CD14-positive monocyte (primary cell): ENCODE results near the gene PACSIN2. TPM values are rescaled to one million over a fixed set of nuclear protein-coding genes. Genes with fewer than 3 reads are reported as not detected.

ENCODE experiments used
- DNase-seq, 3 donors: peaks; one replicate each; pipeline ENCODE4 v3.0.0-alpha.2; 2011 to 2022
- H2AFZ ChIP-seq: 2 replicates; pipeline ENCODE4 v1.6.0; 2012; ENCODE audit warnings: mild to moderate bottlenecking, low read depth, low read length, inconsistent platforms; ENCODE audit not compliant: insufficient read depth, poor library complexity, severe bottlenecking
- H3K27ac ChIP-seq, 2 donors: 1 replicate in 1 of 2; 2 replicates in 1 of 2; pipeline ENCODE4 v1.5.1; 2012 to 2013; ENCODE audit warnings: low read length in 2 of 2, control low read depth in 1 of 2, inconsistent platforms in 1 of 2, low read depth in 1 of 2, mild to moderate bottlenecking in 1 of 2
- H3K27me3 ChIP-seq, 2 donors: one replicate each; pipeline versions ENCODE4 v1.6.0 to v1.6.1; 2011 to 2013; ENCODE audit warnings: low read length in 2 of 2; ENCODE audit not compliant: control insufficient read depth in 2 of 2, insufficient read depth in 2 of 2
- H3K36me3 ChIP-seq, 2 donors: replicated peaks in 1 of 2; 1 replicate in 1 of 2; 2 replicates in 1 of 2; pipeline versions ENCODE4 v1.5.1 to v1.6.1; 2012 to 2013; ENCODE audit warnings: low read length in 2 of 2, control low read depth in 1 of 2, inconsistent platforms in 1 of 2, mild to moderate bottlenecking in 1 of 2; ENCODE audit not compliant: insufficient read depth in 2 of 2, control insufficient read depth in 1 of 2
- H3K4me1 ChIP-seq, 2 donors: 1 replicate in 1 of 2; 2 replicates in 1 of 2; pipeline versions ENCODE4 v1.5.1 to v1.6.1; 2012 to 2013; ENCODE audit warnings: low read length in 2 of 2, control low read depth in 1 of 2, inconsistent platforms in 1 of 2, mild to moderate bottlenecking in 1 of 2, moderate library complexity in 1 of 2; ENCODE audit not compliant: insufficient read depth in 2 of 2, control insufficient read depth in 1 of 2
- H3K4me2 ChIP-seq: replicated peaks from 2 replicates; pipeline ENCODE3; 2012; ENCODE audit warnings: low read length, moderate library complexity, mild to moderate bottlenecking; ENCODE audit not compliant: poor library complexity, severe bottlenecking; ENCODE audit errors: extremely low read depth
- H3K4me3 ChIP-seq, 3 experiments: fragments of 200-600 bp in 1 of 3; sonication (generic) in 1 of 3; replicated peaks in 1 of 3; 1 replicate in 2 of 3; 2 replicates in 1 of 3; pipeline ENCODE4 v1.5.1; 2011 to 2013; ENCODE audit warnings: low read length in 3 of 3, mild to moderate bottlenecking in 3 of 3, control low read depth in 2 of 3, low read depth in 2 of 3, inconsistent platforms in 1 of 3, moderate library complexity in 1 of 3
- H3K79me2 ChIP-seq: 2 replicates; pipeline ENCODE4 v1.6.0; 2012; ENCODE audit warnings: mild to moderate bottlenecking, control low read depth, inconsistent platforms, low read length, moderate library complexity; ENCODE audit not compliant: insufficient read depth
- H3K9ac ChIP-seq: 2 replicates; pipeline ENCODE4 v1.6.0; 2017; ENCODE audit warnings: low read length, mild to moderate bottlenecking; ENCODE audit not compliant: insufficient read depth, poor library complexity, severe bottlenecking
- H3K9me3 ChIP-seq, 2 donors: replicated peaks in 1 of 2; 1 replicate in 1 of 2; 2 replicates in 1 of 2; pipeline versions ENCODE4 v1.5.1 to v1.6.1; 2012 to 2013; ENCODE audit warnings: low read length in 2 of 2, control low read depth in 1 of 2; ENCODE audit not compliant: control insufficient read depth in 1 of 2, insufficient read depth in 1 of 2
- H4K20me1 ChIP-seq: 2 replicates; pipeline ENCODE4 v1.6.0; 2012; ENCODE audit warnings: mild to moderate bottlenecking, low read length, control low read depth, moderate library complexity; ENCODE audit not compliant: insufficient read depth
- H3K27ac Mint-ChIP-seq, 7 donors: one replicate each; pipeline ENCODE4 v1.8.0; 2020; ENCODE audit warnings: mild to moderate bottlenecking in 7 of 7, mixed read lengths in 7 of 7, moderate library complexity in 6 of 7, inconsistent platforms in 2 of 7
- H3K27me3 Mint-ChIP-seq, 3 donors: one replicate each; pipeline ENCODE4 v1.8.0; 2021 to 2022; ENCODE audit warnings: low read depth in 3 of 3, mild to moderate bottlenecking in 3 of 3, mixed read lengths in 3 of 3, moderate library complexity in 3 of 3, inconsistent platforms in 1 of 3
- H3K36me3 Mint-ChIP-seq, 2 donors: one replicate each; pipeline ENCODE4 v1.8.0; 2020; ENCODE audit warnings: mixed read lengths in 2 of 2, inconsistent platforms in 1 of 2, mild to moderate bottlenecking in 1 of 2
- H3K4me1 Mint-ChIP-seq: one replicate; pipeline ENCODE4 v1.8.0; 2020; ENCODE audit warnings: mild to moderate bottlenecking, mixed read lengths
- H3K4me3 Mint-ChIP-seq, 2 donors: one replicate each; pipeline ENCODE4 v1.8.0; 2020; ENCODE audit warnings: mild to moderate bottlenecking in 2 of 2, mixed read lengths in 2 of 2, moderate library complexity in 1 of 2
- H3K9me3 Mint-ChIP-seq, 7 donors: one replicate each; pipeline ENCODE4 v1.8.0; 2020 to 2022; ENCODE audit warnings: mixed read lengths in 7 of 7, mild to moderate bottlenecking in 6 of 7, moderate library complexity in 6 of 7, inconsistent platforms in 2 of 7
- WGBS: methylation state at CpG from one replicate; pipeline ENCODE4 v1.1.5; 2013; ENCODE audit warnings: missing lambda C conversion rate; ENCODE audit not compliant: insufficient coverage; 5-methylcytosine and 5-hydroxymethylcytosine counted together
- intact Hi-C, 2 donors: fragments of 100-400 bp; cut with micrococcal nuclease; formaldehyde crosslinking; loops; one replicate each; pipeline versions ENCODE4 v1.15.0 to v1.15.1; 2023
- polyA plus RNA-seq, 3 donors: library from polyadenylated mRNA; depleted of rRNA in 1 of 3; unstranded in 2 of 3; stranded (reverse) in 1 of 3; fragments of 300-500 nt in 2 of 3; fragments of >200 nt in 1 of 3; fragmentation: Illumina TruSeq in 2 of 3; gene quantifications; 1 replicate in 2 of 3; 2 replicates in 1 of 3; pipeline ENCODE4 v1.2.3, GENCODE V29; 2012 to 2021
- TF ChIP-seq, protein P1 (sequence below): fragments of 200-600 bp; IDR thresholded peaks from one replicate; pipeline ENCODE4 v1.8.0; 2022; ENCODE audit warnings: antibody characterized with exemption, mild to moderate bottlenecking

The PACSIN2 gene
- polyA plus RNA-seq, 3 donors = 31.2 to 45.7 (median 40.2) TPM

DNA sequence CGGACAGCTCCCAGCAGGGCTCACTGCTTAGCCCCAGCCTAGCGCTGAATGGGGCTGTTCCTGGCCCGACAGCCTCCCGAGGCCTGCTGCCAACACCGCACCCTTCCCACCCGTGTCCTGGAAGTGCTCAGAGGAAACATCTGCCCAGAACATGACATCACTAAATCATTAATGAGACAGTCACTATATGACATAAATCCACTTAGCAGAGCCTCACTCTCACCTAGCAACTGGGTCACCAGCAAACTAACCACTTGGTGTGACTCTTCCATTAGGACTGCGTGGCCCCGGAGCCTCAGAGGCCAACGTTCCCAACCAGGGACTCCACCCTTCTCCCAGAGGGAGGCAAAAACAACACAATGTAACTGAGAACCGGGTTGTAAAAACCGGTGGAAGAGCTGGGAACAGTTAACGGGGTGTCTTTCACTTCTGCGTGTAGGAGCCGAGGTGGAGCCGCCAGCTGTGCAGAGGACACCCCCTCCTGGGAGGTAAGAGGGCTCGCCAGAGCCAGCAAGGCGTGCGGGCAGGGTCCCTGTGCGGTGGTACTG lies 21.4 kb upstream of the PACSIN2 start:
- Mint-ChIP-seq H3K27ac (no peak overlapping the region), H3K4me3 (no peak overlapping the region), H3K9me3 (peaks cover 0 to 2% (median 0%) of the 10 kb centered on the region in 7 donors), H3K36me3 (no peaks in the 10 kb centered on the region), H3K4me1 (peaks cover 8% of the 10 kb centered on the region), H3K27me3 (peaks cover 0 to 5% (median 0%) of the 10 kb centered on the region in 3 donors)
- TF ChIP-seq, protein P1, sequence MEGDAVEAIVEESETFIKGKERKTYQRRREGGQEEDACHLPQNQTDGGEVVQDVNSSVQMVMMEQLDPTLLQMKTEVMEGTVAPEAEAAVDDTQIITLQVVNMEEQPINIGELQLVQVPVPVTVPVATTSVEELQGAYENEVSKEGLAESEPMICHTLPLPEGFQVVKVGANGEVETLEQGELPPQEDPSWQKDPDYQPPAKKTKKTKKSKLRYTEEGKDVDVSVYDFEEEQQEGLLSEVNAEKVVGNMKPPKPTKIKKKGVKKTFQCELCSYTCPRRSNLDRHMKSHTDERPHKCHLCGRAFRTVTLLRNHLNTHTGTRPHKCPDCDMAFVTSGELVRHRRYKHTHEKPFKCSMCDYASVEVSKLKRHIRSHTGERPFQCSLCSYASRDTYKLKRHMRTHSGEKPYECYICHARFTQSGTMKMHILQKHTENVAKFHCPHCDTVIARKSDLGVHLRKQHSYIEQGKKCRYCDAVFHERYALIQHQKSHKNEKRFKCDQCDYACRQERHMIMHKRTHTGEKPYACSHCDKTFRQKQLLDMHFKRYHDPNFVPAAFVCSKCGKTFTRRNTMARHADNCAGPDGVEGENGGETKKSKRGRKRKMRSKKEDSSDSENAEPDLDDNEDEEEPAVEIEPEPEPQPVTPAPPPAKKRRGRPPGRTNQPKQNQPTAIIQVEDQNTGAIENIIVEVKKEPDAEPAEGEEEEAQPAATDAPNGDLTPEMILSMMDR = no peak
- Histone ChIP-seq H2AFZ (no peak overlapping the region), H4K20me1 (no peaks in the 10 kb centered on the region), H3K79me2 (no peaks in the 10 kb centered on the region), H3K4me1 (no peaks in the 10 kb centered on the region), H3K36me3 (no peaks in the 10 kb centered on the region), H3K4me3 (no peak overlapping the region), H3K27me3 (no peaks in the 10 kb centered on the region), H3K4me2 (no peak overlapping the region), H3K9ac (no peak overlapping the region), H3K9me3 (peaks cover 0 to 4% of the 10 kb centered on the region in 2 donors), H3K27ac (no peak overlapping the region)
- DNase-seq = no peak
- 43% methylated on average over 16 of the region's 19 CpGs for WGBS
- intact Hi-C loops = no loop called here

DNA sequence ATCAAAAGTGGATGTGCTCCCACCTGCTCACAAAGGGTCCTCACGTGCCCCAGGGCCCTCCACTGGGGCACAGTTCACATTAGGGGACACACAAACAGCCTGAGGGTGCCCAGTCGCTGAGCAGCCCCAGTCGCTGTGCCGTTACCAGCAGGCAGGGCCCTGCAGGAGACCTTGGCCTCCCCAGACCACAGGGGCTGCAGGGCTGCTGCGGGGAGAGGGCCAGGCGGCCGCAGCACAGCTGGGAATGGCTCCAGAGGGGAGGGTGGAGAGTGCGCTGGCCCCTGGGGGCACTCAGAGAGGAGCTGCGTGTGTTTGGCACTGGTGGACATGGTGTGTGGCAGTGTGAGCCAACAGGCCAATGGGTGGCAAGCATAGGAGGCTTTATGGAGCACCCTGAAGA lies 20.3 kb upstream of the PACSIN2 start:
- intact Hi-C loops = no loop called here
- H2AFZ ChIP-seq = no peak overlapping the region
- no peaks in the 10 kb centered on the region for H3K4me1 ChIP-seq
- no peaks in the 10 kb centered on the region for H3K36me3 ChIP-seq
- no peaks in the 10 kb centered on the region for H4K20me1 ChIP-seq
- 91% methylated on average over 8 of the region's 9 CpGs for WGBS
- no peaks in the 10 kb centered on the region for H3K36me3 Mint-ChIP-seq
- peaks cover 8% of the 10 kb centered on the region for H3K4me1 Mint-ChIP-seq
- no peaks in the 10 kb centered on the region for H3K79me2 ChIP-seq
- no peak overlapping the region for H3K9ac ChIP-seq
- peaks cover 0 to 2% (median 0%) of the 10 kb centered on the region in 7 donors for H3K9me3 Mint-ChIP-seq
- H3K4me3 Mint-ChIP-seq = no peak overlapping the region
- TF ChIP-seq, protein P1 = no peak
- peaks cover 0 to 3% (median 0%) of the 10 kb centered on the region in 3 donors for H3K27me3 Mint-ChIP-seq
- H3K4me3 ChIP-seq = no peak overlapping the region
- no peak overlapping the region for H3K27ac ChIP-seq
- H3K9me3 ChIP-seq = peaks cover 0 to 4% of the 10 kb centered on the region in 2 donors
- no peaks in the 10 kb centered on the region for H3K27me3 ChIP-seq
- H3K27ac Mint-ChIP-seq = no peak overlapping the region
- no peak for DNase-seq
- no peak overlapping the region for H3K4me2 ChIP-seq
